GM23338 (cell line): Measurements from ENCODE around the gene SCLT1.

Experiments used
- CREB1 ChIP-seq: fragments of 250-450 bp; sonication (Bioruptor Pico); IDR thresholded peaks from 2 replicates; pipeline ENCODE4 v1.5.0; 2020; ENCODE audit warnings: low read depth, mild to moderate bottlenecking, moderate library complexity
- CTCF ChIP-seq, 2 experiments: fragments of 200-600 bp in 1 of 2; sonication (generic) in 1 of 2; conservative IDR thresholded peaks; 2 replicates each; pipeline versions ENCODE4 v1.5.1 to v1.6.1; 2016 to 2017; ENCODE audit warnings: antibody characterized with exemption in 2 of 2, low read depth in 2 of 2, mild to moderate bottlenecking in 2 of 2, moderate library complexity in 1 of 2
- EZH2 ChIP-seq: fragments of 200-600 bp; sonication (generic); IDR thresholded peaks from one replicate; pipeline ENCODE4 v1.8.0; 2017; ENCODE audit warnings: antibody characterized with exemption, mild to moderate bottlenecking, low read depth; ENCODE audit not compliant: unreplicated experiment
- EZH2phosphoT487 ChIP-seq: fragments of 200-600 bp; sonication (generic); IDR thresholded peaks from one replicate; pipeline ENCODE4 v1.8.1; 2018; ENCODE audit warnings: antibody characterized with exemption; ENCODE audit not compliant: unreplicated experiment
- JUNB ChIP-seq: IDR thresholded peaks from one replicate; pipeline ENCODE4 v1.6.1; 2016; ENCODE audit warnings: antibody characterized with exemption; ENCODE audit not compliant: unreplicated experiment
- NANOG ChIP-seq: IDR thresholded peaks from 2 replicates; pipeline ENCODE4 v1.6.1; 2016; ENCODE audit warnings: antibody characterized with exemption, borderline replicate concordance
- POLR2AphosphoS5 ChIP-seq: IDR thresholded peaks from 2 replicates; pipeline ENCODE4 v1.6.1; 2016; ENCODE audit warnings: antibody characterized with exemption, low read depth
- REST ChIP-seq: IDR thresholded peaks from one replicate; pipeline ENCODE4 v1.6.1; 2018; ENCODE audit warnings: antibody characterized with exemption; ENCODE audit not compliant: unreplicated experiment
- ZNF114 ChIP-seq: fragments of 250-450 bp; sonication (Bioruptor Pico); IDR thresholded peaks from 2 replicates; pipeline ENCODE4 v1.5.0; 2020; ENCODE audit warnings: mild to moderate bottlenecking, moderate library complexity

- no peak for TF ChIP-seq JUNB
- TF ChIP-seq CTCF (conservative IDR thresholded peaks at IDR 0.05; ENCODE audit: low read depth in 2 of 2) = no peak
- TF ChIP-seq EZH2 = no peak
- TF ChIP-seq REST = no peak
- TF ChIP-seq EZH2phosphoT487 = no peak
- no peak for TF ChIP-seq POLR2AphosphoS5
- no peak for TF ChIP-seq CREB1 (CRISPR knock-in tag)
- no peak for TF ChIP-seq ZNF114
- no peak for TF ChIP-seq NANOG
Observed at GRCh38 chr4:129092631-129093190, 628 bp downstream of the SCLT1 start.
